ENCODE data around the gene TGDS.
A peak's percentile ranks its signal among the peaks of the same experiment; 100 is the strongest.
"Not testable (repeated sequence)": the region's sequence is repeated elsewhere in the genome, so short reads cannot be mapped to it uniquely, and the experiment has no call there.

The TGDS gene

DNA sequence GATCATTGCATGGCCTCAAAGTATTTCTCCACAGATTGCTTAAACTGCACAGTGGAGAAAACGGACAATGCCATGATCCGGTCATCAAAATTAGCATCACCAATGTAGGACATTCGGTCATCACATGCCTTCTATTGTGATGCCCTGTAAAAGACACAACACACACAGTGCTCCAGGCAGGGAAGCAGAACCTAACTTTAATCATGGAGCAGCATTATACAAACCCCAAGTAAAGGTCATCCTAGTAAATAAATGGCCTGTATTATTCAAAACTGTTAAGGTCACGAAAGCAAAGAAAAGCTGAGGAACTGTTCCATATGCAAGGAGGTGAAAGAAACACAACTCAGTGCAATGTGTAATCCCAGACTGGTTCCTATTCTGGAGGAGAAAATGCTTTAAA lies 42.2 kb downstream of the TGDS start:
- no peak for DNase-seq

DNA sequence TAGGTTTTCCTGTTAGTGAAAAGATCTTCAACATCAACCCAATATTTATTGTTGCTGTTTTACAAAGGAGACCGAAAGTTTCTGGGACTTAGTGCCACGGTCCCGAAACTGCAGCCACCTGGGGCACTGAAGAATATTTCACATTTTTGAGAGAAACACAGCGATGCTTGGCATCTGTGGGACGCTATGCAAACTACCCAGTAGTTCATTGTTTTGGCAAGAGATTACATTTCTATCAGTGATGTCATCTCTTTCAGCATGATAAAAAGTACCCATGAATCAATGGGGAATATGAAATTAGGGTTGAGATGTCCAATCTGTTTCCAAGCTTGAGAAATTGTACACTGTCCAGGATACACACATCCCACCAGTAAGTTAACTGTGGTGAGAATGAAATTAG lies 43.9 kb downstream of the TGDS start:
- DNase-seq = no peak

DNA sequence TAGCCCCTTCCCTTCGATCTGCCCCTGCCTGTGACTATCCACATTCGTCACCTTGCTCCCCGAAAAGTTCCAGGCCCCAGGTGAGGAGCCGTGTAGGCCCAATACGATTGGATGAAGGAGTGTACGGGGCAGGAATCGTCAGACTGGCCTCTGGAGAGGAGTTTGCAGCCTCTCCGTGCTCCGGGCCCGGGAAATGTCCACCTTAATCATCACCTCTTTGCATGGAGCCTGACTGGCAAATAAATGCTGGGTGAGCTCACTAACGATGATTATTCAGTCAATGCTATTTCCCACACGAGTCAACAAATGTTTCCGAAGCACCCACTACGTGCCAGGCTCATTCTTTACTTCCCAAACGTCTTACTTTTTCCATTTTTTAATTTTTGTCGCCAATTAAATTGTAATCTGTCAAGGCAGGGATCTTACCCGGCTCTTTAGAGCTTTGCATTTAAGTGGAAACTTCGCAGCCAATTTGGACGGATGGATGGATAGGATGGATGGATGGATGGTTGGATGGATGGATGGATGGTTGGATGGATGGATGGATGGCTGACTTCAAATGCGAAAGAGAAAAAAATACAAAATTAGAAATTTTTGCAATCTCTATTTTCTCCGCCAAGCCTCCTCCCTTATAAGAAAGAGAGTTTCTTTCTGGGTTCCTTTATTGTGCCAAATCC lies 45.8 kb downstream of the TGDS start:
- DNase-seq = peak in 5 of 56 donors; percentile 52 to 68 (median 62)

DNA sequence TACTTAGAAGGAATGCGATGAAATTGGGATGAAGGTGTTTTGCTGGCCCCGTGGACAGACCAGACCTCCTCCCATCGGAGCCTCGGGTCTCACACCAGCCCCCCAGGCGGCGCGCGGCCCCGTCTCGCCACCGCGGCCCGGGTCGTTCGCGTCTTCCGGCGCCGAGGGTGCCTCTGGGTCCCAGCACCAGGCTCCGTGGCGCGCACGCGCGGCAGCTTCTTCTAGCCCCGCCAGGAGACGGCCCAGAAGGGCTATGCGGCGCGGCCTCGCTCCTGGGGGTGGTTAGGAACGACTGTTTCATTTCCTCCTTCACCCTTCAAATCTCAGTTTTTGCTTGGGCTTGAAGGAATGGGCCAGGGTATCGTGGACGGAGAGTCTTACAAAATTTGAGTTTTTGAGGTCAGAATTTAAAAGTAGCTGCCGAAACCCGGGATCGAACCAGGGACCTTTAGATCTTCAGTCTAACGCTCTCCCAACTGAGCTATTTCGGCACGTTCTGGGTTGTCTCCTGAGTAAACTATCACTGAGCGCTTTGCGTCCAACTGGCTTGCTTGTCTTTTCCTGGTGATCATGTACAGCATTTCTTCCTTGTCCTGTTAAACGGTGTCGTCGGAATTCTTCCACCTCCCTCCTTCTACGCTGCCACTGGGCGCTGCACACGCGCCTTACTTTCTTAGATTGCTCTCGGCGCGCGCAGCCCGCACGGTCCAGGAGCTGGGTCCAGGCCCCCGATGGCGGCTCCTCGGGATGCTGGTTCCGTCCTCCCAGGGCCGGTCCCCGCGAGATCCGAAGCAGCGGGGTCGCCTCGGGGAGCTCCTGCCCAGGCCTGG lies 46.5 kb downstream of the TGDS start:
- DNase-seq = peak; percentile 50 to 97 (median 89)

DNA sequence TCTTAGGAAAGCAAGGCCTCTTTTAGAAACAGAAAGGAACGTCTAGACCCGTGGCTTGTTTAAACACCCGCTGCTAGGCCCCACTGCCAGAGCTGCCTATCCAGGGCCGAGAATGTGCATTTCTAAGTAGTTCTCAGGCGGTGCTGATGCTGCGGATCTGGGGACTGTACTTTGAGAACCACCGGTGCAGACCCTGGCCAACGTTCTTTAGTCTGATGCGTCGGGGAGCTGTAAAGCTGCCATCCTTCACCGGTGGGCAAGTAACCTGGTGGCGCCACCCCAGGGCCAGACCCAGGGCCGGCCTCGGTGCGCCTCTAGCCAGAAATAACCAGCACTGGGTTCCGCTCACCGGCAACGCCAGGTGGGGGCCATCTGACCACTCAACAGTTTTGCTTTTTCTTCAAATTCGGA lies 47.1 kb downstream of the TGDS start:
- DNase-seq = peak in 45 of 56 donors; percentile 26 to 90 (median 60)

DNA sequence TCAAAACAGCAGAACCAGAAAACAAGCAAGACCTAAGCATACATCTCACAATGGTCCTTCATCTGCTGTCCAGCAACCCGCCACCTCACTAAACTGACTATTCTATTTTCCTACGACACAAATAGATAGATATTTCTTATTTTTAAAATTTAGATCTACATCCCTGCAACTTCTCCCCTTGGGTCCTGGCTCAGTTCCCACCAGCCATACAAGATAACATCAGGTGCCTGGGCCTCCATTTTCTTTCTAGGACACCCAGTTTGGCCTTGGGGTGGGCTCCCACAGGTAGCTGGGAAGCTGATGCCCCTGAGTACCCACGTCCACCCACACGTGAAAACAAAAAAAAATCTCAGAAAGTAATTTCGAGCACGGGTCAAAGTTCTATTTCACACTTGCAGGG lies 47.6 kb downstream of the TGDS start:
- DNase-seq = peak in 14 of 56 donors; percentile 2 to 50 (median 25)

DNA sequence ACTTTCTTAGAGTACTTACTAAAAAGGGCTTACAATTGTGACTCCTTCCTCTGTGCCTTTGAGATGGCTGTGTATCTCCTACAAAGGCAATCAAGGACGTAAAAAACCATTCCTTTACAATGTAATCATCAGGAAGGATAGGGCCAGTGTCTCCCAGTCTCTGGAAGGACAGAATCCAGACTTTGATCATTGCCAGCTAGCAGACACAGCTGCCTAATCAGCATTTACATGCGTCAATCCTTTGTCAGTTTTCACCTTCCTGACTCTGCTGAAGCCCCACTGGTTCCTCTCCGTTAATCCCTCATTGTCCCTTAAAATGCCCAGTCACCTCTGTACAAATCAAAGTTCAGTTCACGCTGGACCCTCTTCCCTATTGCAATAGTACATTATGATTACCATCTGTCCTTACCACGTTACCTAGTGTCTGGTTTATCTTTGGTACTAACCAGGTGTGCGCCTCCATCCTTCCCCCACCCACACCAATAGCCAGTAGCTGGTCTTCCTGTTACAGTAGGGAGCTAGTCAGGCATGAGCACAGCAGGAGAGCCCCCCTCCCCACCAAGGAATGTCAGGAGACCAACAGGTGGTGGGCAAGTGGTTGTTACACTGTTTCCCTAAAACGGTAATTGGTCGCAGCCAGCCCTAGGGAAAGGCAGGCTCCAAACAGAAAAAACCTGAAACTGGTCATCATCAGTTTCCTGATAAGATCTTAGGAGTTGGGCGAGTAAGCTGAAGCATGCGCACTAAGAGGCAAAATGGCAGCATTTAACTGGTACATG lies 49.7 kb downstream of the TGDS start:
- no peak for DNase-seq

DNA sequence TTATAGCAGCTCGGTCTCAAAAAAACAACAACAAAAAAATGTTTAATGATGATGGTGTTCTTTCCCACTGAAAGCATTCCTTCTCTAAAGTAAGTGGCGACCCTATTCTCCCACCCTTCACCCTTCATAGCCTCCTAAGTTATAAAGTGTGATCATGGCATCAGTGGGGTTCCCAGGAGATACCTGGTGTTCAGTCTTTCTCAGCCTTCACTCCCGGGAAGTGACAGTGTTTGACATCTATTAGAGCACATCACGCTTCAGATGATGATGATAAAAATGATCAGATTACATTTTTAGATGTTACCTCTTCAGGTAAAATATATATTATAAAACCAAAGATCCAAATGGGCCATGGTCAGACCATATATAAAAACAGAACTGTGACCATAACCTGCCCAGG lies 51.0 kb downstream of the TGDS start:
- no peak for DNase-seq

DNA sequence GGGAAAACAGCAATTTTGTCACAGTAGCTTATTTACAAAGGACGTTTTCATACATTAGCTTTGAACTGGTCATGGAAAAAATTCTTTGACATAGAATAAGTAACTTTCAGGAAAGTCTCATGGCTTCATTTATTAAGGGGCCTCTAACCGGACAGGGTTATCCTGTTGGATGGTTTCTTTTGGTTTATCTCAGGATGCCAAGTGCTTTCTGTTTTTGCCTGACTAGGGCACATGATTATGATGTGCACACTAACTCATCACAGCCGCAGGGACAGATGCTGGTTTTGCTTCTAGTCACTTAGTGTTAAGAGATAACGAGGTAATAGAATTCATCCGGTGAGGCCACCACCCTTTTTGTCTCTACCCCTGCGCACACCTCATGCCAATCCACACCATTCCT lies 53.0 kb downstream of the TGDS start:
- DNase-seq = no peak

DNA sequence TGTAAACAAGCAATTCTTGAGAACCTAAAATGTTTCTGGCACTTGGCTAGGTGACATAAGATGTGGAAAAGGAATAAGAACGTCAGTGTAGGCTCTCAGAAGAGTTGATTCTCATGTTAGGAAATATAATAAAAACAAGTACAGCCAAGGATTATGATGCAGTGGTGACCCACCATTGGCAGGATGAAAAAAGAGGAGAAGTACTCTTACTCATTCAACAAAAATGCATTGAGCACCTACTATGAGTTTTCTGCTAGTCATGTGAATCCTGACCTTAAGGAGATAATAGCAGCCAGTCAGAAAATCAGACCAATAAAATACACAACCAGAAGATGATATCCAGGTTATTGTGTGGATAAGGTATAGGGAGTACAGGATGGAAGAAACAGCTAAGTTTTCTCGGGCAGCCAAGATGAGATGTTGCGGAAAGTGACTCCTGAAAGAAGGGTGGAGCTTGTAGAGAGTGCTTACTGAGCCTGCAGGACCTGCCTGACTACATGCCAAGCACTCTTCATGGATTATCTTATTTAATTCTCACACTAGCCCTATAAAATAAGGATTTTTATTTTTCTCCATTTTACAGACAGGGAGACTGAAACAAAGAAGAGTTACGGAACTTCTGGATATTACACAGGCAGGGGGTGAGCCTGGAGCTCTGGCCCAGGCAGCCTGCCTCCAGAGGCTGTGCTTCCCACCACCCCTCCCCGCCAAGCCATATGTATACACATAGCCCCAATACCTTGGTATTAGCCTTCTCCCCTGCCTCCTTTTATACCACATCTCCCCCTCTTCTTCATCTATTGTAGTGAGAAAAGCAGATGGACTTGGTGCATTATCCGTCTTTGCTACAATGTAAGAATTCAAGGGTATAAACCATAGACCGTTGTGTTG lies 58.0 kb downstream of the TGDS start:
- no peak for DNase-seq

DNA sequence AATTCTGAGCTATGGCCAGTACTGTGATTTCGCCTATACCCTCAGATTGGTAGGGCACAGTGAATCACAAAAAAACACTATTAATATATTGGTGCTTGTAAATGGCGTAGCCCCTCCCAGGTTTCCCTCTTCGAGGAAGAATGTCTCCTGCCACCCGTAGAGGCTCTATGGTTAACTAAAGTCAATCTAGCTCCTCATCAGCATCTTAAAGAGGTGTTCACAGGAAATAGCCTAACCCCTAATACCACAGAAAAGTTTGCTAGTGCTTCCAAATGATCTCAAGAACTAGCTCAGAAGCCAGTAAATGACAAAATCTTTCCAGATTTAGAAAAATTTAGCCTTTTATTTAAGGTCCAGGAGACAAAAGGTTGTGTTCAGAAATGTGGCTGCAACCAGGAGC lies 60.2 kb downstream of the TGDS start:
- DNase-seq = no peak

DNA sequence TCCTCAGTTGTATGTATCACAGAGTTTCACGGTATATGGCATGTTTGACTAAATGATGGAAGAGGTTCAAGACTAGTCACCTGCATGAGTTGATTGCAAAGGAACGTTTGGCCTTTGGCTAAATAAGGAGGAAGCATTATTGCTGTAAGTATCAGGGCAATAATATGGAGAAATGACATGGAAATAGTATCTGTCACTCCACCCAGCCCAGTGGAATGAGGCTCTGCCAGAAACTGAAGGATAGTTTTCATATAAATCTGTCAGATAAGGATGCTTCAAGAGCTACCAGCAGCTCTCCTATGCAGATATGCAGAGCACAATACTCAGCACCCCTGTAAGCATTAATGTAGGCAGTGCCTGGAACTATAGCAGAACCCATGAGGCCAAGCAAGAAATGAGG lies 60.7 kb downstream of the TGDS start:
- DNase-seq = no peak

DNA sequence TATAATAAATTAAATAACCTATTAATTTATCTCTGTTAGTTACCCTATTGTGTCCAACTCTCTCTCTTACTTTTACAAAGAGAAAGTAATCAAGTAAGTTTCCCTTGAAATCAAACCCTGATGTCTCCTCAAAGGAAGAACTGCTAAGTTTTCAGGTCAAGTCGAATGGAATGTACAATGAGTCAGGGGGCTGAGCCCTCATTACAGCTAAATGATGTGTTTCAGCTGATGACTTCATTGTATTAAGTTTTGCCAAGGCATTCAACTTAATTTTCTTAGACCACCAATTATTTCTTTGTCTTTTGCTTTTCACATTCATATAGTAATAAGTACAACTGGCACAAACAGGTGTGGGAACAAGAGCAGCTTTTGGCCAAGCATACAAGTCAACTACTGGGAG lies 61.8 kb downstream of the TGDS start:
- DNase-seq = no peak

DNA sequence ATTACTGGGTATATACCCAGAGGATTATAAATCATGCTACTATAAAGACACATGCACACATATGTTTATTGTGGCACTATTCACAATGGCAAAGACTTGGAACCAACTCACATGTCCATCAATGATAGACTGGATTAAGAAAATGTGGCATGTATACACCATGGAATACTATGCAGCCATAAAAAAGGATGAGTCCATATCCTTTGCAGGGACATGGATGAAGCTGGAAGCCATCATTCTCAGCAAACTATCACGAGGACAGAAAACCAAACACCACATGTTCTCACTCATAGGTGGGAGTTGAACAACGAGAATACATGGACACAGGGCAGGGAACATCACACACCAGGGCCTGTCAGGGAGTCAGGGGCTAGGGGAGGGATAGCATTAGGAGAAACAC lies 63.7 kb downstream of the TGDS start:
- DNase-seq = not testable (repeated sequence)

DNA sequence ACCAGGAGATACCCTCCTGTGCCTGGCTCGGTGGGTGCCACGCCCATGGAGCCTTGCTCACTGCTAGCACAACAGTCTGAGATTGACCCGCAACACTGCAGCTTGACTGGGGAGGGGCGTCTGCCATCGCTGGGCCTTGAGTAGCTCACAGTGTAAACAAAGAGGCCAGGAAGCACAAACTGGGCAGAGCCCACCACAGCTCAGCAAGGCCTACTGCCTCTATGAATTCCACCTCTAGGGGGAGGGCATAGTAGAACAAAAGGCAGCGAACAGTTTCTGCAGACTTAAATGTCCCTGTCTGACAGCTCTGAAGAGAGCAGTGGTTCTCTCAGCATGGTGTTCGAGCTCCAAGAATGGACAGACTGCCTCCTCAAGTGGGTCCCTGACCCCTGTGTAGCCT lies 69.0 kb downstream of the TGDS start:
- not testable (repeated sequence) for DNase-seq

DNA sequence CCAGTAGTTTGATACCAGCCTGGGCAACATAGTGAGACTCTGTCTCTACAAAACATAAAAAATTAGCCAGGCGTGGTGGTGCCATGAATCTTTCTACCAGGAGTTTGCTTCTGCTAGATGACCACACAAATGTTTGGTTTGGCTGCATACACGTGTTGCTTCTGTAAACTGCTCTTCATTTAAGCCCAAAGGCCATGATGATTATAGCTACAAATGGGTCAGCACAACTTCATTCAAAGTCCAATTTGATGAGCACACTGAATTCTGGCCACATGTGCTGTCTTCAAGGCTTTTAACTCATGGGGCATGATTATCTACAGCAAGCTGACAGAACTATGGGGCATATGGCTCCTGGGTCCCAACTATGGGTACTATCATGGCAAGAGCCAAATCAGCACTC lies 70.2 kb downstream of the TGDS start:
- no peak for DNase-seq

DNA sequence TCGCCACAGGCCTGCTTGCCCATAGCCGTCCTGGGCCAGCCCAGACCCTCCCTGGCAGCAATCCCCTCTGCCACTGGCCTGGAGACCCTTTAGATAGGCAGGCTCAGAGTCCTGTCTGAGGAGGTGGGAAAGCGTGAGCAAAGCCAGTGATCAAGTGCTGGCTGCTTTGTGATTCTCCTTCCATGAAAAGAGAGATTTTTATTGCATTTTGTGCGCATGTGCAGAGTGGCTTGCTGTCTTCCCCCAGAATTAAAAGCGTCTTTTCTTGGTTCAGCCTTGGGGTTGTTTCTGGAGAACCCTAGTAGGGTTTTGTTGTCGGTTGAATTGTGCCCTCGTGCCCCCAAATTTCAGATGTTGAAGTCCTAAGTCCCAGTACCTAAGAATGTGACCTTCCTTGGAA lies 71.5 kb downstream of the TGDS start:
- DNase-seq = no peak
